HG03159 (cell line): ENCODE results near the gene PRSS53.

Experiments
- ATAC-seq: cut with Tn5 transposase; IDR thresholded peaks from one replicate; pipeline ENCODE4 v1.9.1; 2021; ENCODE audit warnings: mild to moderate bottlenecking, moderate library complexity; ENCODE audit not compliant: unreplicated experiment

Gene PRSS53

DNA sequence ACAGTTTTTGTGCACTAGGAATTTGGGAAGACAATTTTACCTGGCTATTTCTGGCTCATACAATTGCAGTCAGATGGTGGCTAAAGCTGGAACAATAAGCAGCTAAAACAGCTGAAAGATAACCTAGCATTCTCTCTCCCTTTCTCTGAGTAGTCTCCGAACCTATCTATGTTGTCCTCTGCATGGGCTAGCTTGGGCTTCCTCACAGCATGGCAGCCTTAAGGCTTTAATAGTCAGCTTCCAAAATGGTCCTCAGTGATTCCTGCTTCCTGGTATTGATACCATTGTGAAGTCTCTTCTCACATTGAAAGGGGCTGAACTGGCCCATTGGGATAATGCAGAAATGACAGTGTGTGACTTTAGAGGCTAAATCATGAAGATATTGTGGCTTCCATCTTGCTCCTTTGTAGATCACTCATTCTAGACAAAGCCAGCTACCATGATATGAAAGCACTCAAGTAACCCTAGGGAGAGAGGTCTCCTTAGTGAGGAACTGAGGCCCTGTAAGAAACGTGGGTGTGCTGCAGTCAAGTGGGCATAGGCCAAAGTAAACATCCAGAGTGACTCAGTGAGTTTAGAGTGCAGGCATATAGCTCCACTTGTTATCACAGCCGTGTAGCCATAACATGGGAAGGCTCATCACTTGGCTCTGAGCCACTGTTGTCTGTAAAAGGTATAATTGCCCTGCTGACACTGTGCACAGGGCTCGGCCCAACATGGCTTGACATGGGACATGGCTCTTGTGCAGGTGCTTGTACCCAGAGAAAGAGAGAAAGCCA lies 11.3 kb upstream of the PRSS53 start:
- ATAC-seq: no peak

DNA sequence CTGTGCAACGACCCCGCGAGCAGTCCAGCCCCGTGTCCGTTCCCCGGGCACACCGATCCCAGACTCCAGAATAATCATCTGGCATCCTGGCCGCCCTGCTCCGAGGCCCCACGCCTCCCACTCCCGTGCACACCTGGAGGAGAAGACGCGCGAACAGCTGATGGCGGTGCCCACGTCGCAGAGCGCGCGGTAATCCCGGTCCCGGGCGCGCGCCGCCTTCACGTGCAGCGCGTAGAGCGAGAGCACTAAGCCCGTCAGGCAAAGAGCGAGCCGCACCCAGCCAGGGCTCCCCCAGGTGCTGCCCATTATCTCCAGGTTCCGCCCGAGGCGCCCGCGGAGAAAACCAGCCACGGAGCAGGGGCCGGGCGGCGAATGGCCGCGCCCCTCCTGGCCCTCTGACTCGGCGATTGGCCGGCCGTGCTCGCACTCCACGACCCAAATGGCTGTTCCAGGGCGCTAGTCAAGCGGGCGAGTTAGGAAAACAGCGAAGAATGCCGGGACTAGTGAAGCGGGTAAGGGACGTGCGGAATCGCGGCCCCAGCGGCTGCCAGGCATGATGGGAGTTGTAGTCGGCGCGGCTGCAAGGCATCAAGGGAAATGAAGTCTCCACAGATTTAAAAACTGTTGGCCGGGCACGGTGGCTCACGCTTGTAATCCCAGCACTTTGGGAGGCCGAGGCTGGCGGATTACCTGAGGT lies 5.8 kb upstream of the PRSS53 start, which contains the start of gene VKORC1:
TSS of gene VKORC1 (minus strand) at position 374 of the 697 bp plus-strand sequence. CDS start at position 306, 68 bp downstream.
- peak; percentile 83 for ATAC-seq

DNA sequence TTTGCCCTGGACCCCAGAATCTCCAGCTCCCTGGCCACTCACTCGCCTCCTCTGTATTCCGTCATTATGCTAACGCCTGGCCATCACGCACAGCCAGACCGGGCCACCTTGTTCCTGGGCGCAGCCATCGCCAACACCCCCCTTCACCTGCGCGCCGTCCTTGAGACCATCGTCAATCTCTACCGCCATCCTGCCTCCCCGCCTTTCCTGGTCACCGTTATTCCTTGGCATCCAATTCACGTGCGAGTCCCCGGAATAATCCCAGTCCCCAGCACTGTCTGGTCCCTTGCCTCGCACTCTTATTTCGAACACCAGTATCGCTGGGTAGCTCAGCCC lies 5.3 kb upstream of the PRSS53 start:
- ATAC-seq: peak; percentile 20

DNA sequence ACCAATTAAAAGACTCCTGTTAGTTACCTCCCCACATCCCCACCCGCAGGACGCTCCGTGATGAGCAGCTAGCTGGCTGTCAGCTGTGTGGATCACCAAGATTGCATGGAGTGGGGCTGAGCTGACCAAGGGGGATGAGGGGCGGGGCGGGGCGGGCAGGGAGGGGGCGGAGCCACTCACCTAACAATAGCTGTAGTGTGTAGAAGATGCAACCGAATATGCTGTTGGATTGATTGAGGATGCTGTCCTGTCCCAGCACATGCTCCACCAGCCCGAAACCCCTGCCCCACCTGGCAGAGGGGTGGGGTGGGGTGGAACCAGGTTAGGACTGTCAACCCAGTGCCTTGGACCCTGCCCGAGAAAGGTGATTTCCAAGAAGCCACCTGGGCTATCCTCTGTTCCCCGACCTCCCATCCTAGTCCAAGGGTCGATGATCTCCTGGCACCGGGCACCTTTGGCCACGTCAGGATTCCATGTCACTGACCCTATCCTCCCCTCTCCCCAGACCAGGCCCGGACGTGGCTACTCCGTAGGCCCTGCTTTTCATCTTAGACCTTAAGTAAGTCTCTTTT lies 4.5 kb upstream of the PRSS53 start:
- no peak for ATAC-seq

DNA sequence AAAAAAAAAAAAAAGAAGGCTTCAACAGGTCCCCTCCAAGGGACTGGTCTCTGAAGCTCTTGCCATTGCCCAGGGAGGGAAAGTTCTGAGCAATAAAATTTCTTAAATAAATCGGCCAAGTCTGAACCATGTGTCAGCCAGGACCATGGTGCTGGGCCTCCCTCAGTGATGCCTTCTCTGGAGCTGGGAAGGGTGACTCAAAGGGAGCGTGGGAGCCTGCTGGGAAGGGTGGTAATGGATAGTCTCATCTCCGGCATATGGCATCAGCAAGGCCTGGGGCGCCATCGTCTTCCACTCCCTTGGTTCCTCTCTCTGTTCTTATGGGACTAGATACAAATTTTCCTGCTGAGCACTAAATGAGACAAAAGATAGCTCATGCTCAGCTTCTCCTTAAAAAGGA lies 3.6 kb upstream of the PRSS53 start:
- no peak for ATAC-seq

DNA sequence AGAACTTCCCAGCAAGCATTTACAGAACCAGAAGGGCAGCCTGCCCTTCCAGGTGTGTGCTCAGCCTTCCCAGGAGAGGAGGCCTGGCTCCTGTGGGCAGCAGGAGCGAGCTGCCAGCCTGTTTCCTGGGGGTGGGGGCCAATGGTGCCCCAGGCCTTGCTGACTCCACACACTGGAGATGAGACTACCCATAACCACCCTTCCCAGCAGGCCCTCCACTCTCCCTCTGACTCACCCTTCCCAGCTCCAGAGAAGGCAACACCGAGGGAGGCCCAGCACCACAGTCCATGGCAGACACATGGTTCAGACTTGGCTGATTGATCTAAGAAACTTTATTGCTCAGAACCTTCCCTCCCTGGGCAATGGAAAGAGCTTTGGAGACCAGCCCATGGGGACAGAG lies 1.8 kb upstream of the PRSS53 start:
- ATAC-seq: no peak

DNA sequence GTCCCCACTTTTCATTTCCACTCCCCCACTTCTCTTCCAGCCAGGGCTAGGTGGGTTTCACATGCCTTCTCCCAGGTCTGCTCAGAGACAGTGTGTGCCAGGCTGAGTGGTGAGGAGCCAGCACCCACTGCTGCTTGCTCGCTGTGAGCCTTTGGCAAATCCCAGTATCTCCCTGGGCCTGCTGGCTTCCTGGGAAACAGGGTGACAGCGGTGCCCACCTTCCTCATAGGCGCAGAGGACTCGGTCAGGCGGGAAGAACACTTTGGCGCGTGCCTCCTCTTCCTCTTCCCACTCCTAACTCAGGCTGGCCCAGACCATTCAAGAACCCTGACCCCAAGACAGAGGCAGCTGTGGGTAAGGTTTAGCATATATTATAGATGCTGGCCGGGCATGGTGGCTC lies 456 bp upstream of the PRSS53 start:
- no peak for ATAC-seq

DNA sequence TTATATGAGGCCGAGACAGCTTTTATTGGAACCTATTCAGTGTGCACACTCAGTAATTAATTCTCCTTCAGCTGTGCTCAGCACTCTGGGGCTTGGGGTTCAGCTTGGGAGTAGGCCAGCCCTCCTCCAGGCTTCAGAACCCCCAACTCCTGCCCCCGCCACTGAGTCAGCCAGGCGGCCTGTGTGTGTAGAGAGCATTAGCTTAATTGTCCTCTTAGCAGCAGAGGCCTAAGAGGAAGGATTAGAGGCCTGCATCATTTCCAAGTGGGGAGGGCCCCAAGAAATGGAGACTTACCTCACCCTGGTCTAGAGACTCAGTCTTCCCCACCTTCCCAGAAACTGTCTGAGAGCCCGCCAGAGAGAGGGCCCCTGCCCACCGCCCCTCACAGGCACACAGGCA lies 772 bp downstream of the PRSS53 start:
- no peak for ATAC-seq

DNA sequence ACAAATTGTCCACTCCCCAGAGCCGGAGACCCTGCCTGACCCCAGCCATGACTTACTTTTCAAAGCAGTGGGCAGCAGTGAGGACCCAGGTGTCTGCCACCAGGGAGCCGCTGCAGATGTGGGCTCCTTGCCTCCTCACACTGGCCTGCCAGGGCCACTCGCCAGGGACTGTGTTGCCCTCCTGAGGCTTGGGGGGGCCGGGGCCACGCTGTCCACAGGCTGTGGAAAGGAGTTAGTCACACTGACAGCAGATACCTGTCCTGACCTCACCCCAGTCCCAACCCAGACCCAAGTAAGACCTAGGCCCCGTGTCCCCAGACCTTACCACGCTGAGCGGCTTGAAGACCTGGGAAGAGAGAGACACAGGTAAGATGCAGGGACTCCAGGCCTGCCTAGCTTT lies 1.3 kb downstream of the PRSS53 start:
- no peak for ATAC-seq

DNA sequence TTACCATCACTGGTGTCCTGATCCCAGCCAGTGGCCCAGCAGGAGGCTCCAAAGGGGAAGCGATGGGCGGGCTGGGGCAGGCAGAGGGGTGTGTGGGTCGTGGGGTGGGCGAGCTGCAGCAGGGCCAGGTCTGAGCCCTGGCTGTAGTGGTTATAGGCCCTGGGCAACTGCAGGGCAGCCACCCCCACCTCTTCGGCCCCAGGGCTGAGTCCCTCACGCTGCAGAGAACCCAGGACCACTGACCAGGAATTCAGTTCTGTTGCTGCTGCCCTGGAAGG lies 2.2 kb downstream of the PRSS53 start:
- no peak for ATAC-seq

DNA sequence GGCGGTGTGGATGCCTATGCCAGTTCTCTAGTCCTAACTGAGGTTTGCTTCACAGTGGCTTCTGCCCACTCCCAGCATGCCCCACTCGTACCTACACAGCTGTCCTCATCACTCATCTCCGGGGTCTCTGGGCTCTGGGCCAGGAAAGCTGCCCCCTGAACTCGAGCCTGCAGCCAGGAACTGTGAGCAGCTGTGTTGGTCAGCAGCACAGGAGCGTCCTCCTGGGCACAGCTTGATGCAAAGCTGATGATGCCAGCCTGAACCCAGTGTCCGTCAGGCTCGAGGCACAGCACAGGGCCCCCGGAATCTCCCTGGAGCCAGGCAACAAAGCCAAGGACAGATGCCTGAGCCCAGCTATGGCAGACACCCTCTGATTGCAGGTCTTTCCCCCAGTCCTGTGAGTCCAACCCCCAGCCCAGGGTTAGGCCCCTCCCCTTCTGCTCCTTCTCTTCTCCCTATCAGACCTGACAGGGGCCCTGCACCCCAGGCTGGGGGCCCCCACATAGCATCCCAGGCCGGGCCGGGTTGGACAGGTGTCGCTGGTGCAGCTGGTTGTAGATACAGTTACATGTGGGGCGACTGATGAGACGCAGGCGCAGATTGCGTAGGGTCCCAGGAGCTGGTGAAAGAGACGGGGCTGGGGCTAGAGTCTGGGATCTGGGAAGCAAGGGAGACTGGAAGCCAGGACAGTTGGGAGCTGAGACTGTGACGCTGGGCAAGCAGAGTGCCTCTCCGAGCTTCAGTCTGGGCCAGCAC lies 2.7 kb downstream of the PRSS53 start:
- no peak for ATAC-seq

DNA sequence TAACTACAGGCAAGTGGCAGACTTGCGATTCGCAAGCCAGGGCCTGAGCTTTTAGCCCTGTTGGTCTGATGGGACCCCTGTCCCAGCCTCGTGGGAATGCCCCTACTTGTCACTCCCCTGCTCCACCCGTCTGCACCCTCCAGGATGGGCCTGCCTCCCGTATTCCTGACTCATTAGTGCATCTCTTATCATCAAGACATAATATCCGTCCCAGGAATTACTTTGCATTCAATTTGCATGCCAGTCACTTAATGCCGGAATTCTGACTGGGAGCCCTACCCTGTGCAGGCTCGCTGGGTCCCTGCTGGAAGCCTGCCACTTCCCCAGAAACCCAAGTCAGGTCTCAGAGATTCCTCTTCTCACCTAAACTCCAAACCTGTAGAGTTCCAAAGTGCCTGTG lies 3.3 kb downstream of the PRSS53 start:
- no peak for ATAC-seq

DNA sequence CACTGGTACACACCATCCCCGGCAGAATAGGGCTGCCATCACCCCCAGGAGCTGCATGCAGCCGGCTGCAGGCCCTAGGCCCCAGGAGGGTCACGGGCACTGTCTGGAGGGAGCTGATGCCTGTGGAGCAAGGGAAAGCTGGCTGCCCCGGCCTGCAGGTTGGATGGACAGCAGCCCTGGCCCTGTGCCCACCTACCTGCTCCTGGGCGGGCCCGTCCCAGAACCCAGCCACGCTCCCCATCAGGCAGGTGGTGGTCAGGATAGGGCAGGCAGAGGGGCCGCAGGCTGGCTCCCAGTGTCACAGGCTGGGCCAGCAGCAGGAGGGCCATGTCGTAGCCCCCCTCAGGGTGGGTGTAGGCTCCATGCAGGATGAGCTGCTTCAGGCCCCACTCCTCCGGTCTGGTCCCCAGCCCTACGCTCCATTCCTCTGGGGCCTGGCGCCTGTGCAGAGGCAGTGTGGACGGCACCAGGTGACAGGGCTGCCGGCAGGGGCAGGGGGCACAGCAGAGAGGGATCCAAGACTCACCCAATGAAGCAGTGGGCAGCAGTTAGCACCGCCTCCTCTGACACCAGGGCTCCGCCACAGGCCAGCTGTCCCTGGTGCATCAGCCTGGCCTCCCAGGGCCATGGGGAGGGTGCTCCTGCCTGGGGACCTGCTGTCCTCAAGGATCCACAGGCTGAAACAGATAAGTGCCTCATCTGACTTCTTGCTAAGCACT lies 4.0 kb downstream of the PRSS53 start:
- ATAC-seq: no peak

DNA sequence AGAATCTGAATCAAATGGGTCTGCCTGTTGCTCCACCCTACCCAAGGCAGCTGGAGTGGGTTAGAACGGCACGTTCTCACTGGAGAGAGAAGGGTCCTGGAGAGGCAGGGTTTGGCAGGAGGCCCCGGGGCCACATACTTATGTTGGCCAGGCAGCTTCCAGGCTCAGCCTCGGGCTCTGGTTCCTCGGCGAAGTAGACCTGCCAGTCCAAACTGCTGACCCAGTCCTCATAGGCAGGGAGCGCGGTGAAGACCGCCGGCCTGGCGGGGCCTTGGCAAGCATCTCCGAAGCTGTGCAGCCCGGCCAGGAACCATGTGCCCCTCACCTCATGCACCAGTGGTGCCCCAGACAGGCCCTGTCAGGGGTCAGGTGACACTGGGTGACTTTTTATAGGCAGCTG lies 4.8 kb downstream of the PRSS53 start:
- no peak for ATAC-seq

DNA sequence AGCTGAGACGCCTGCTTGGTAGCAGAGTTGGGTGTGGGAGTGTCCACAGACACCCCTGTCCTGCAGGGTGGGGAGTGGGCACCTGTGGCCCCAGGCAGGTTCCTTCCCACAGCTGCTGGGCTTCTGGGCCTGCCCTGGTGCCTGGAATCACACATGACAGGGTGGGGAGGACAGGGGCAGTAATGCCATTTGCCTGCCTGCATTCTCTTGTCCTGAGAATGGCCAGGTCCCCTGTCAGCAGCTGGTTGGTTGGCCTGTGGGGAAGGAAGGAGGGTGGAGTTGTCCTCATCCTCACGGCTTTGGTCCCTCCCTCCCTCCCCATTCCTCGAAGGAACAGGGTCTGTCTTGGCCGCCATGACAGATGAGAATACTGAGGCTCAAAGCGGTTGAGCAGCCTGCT lies 5.2 kb downstream of the PRSS53 start:
- no peak for ATAC-seq

DNA sequence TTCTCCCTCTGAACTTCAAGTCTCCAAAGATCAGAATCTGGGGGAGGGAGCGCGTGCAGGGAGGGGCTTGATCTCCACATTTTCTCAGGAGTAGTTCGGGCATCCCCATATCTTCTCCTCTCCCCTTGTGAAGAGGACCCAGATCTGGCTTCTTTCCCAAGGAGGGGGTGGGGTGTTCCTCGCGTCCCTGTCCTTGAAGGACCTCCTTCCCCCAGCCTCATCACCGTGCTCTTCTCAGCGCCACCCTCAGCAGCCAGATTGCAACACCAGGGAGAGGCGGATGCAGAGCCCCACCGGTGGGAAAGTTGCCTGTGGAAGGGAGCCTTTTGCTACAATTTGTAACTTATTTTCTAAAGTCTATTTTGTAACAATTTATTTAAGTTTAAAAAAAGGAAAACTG lies 5.7 kb downstream of the PRSS53 start:
- no peak for ATAC-seq

DNA sequence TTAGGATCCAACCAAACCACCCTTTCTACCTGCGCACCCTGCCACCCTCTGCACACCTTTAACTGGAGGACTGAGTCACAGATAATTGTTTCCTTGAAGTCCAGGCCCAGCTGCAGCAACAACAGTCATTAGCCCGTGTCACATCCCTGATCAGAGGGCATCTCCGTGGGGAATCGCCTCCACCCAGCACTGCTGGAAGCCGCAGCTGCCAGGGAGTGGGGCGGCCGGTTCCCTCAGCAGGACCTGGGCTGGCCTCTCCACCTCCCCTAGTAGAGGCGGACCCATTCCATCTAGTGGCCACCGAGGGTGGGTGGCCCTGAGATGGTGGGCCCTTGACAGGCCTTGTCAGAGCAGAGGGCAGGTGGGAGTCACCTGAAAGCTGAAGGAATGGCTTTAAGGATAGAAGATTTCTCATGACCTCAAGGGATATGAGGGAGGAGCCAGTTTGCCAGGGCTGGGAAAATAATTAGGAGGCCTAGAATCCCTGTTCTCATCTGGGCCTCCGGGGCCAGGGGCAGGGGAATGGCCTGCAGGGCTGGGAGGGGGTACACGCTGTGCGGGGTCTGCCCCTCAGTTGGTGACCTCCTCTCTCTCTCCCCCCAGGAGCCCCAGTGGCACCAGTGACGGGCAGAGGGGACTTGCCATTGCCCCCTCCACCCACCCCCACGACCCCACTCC lies 6.2 kb downstream of the PRSS53 start:
- no peak for ATAC-seq

DNA sequence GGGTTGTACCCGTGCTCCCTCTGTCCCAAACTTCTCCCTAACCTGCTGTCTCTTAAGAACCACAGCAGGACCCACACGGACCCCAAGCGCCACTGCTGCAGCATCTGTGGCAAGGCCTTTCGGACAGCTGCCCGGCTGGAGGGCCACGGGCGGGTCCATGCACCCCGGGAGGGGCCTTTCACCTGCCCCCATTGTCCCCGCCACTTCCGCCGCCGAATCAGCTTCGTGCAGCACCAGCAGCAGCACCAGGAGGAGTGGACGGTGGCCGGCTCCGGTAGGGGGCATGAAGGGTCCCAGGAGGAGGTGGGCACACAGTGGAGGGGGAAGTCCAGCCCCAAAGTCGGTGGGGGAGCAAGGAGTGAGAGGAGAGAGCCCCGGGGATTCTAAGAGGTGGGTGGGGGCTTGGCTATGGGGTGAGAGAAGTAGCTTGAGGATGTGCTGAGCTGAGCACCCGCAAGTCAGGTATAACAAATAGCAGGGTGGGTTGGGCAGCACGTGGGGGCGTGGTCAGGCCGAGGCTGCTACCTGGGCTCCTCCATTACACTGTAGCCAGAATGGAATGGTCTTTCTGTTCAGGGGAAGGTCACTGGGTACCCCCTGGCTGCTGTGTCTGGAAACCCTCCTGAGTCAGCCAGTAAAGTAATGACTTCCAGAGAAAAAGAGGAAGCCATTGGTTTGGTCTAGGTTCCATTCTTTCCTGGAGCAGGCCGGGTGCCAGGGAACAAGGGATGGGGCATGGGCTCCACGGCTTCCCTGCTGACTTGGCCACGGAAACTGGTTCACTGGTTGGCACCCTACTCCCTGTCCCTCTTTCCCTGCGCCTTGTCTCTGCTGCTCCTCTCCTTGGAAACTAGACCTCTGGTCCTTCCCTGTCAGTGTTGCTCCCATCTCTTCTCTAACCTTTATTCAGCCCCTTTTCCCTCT lies 7.1 kb downstream of the PRSS53 start:
- ATAC-seq: no peak

DNA sequence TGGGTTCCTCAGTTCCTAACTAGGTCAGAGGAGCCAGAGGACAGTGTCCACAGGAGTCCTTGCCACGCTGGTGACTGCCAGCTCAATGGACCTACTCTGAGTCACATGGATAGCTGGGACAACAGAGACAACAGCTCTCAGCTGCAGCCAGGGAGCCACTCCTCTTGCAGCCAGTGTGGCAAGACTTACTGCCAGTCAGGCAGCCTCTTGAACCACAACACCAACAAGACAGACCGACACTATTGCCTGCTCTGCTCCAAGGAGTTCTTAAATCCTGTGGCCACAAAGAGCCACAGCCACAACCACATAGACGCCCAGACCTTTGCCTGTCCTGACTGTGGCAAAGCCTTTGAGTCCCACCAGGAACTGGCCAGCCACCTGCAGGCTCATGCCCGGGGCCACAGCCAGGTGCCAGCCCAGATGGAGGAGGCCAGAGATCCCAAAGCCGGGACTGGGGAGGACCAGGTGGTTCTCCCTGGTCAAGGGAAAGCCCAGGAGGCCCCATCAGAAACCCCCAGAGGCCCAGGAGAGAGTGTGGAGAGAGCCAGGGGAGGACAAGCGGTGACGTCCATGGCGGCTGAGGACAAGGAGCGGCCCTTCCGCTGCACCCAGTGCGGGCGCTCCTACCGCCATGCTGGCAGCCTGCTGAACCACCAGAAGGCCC lies 7.9 kb downstream of the PRSS53 start:
- no peak for ATAC-seq
